Liver (tissue), 3 donors: Measurements from ENCODE around the gene DNAJB4.

ENCODE experiments used
- ATF3 ChIP-seq: IDR thresholded peaks from 2 replicates; pipeline ENCODE4 v1.6.1; 2016; ENCODE audit warnings: antibody characterized with exemption
- CTCF ChIP-seq: fragments of 150-350 bp; IDR thresholded peaks from 2 replicates; pipeline ENCODE4 v1.5.1; 2017; ENCODE audit warnings: improper control_type of control experiment, low read depth, low read length; ENCODE audit not compliant: missing input control
- GABPA ChIP-seq, 2 donors: IDR thresholded peaks in 1 of 2; conservative IDR thresholded peaks in 1 of 2; 2 replicates each; pipeline ENCODE4 v1.6.1; 2016; ENCODE audit warnings: antibody characterized with exemption in 2 of 2, mild to moderate bottlenecking in 1 of 2, moderate library complexity in 1 of 2
- RXRA ChIP-seq, 2 donors: IDR thresholded peaks; 2 replicates each; pipeline ENCODE4 v1.6.1; 2017 to 2018; ENCODE audit warnings: antibody characterized with exemption in 2 of 2, mild to moderate bottlenecking in 1 of 2
- SP1 ChIP-seq: IDR thresholded peaks from 2 replicates; pipeline ENCODE4 v1.6.1; 2018; ENCODE audit warnings: antibody characterized with exemption, mild to moderate bottlenecking
- ZBTB33 ChIP-seq: IDR thresholded peaks from 2 replicates; pipeline ENCODE4 v1.6.1; 2016; ENCODE audit warnings: antibody characterized with exemption
- donor health status: healthy.
- donor health status: healthy.

GRCh38 chr1:78040484-78041089, 35.8 kb downstream of the DNAJB4 start:
- no peak for TF ChIP-seq ZBTB33
- no peak for TF ChIP-seq CTCF
- no peak for TF ChIP-seq SP1
- no peak for TF ChIP-seq ATF3
- TF ChIP-seq RXRA (IDR thresholded peaks at IDR 0.05) = no peak
- no peak for TF ChIP-seq GABPA (IDR thresholded peaks at IDR 0.05 in 1 of 2, conservative IDR thresholded peaks at IDR 0.05 in 1 of 2)
